Measurements from ENCODE around the gene AEBP2.

- no peak for TF ChIP-seq CTCF (IDR thresholded peaks at IDR 0.05)
- no peak for TF ChIP-seq POLR2A (IDR thresholded peaks at IDR 0.05)
- TF ChIP-seq EP300 (IDR thresholded peaks at IDR 0.05), result no peak
- no peak for TF ChIP-seq POLR2AphosphoS5 (IDR thresholded peaks at IDR 0.05)
Observed at GRCh38 chr12:19491863-19492262, 52.6 kb downstream of the AEBP2 start.

Measured in suprapubic skin (tissue), 4 donors.